SKM-1 treated with dmso at 0.1 percent for 144 hours (cell line): ENCODE results near the gene EPHA10.
"Not testable (repeated sequence)": the region's sequence is repeated elsewhere in the genome, so short reads cannot be mapped to it uniquely, and the experiment has no call there.

ENCODE experiments used
- DNase-seq: peaks from one replicate; lab custom pipeline; 2025; ENCODE audit not compliant: unreplicated experiment; lab: John Stamatoyannopoulos, UW

Gene EPHA10

GRCh38 chr1:37771440-37771839 lies 6.5 kb upstream of the EPHA10 start:
- DNase-seq: not testable (repeated sequence)

GRCh38 chr1:37767488-37767887 lies 2.6 kb upstream of the EPHA10 start:
- DNase-seq: no peak

- DNase-seq: no peak
These were observed 1.2 kb upstream of the EPHA10 start for GRCh38 chr1:37765916-37766664.

- no peak for DNase-seq
These were observed 500 bp downstream of the EPHA10 start for GRCh38 chr1:37764414-37764825.

- DNase-seq: no peak
These were observed 1.0 kb downstream of the EPHA10 start for GRCh38 chr1:37763791-37764413.

- no peak for DNase-seq
These were observed 2.4 kb downstream of the EPHA10 start for GRCh38 chr1:37762516-37762915.

- DNase-seq: no peak
These were observed 3.4 kb downstream of the EPHA10 start for GRCh38 chr1:37761416-37762095.

GRCh38 chr1:37759451-37759850 lies 5.5 kb downstream of the EPHA10 start:
- no peak for DNase-seq

GRCh38 chr1:37755951-37756560 lies 8.9 kb downstream of the EPHA10 start:
- DNase-seq: no peak

- no peak for DNase-seq
These were observed 9.6 kb downstream of the EPHA10 start for GRCh38 chr1:37755290-37755689.

DNA sequence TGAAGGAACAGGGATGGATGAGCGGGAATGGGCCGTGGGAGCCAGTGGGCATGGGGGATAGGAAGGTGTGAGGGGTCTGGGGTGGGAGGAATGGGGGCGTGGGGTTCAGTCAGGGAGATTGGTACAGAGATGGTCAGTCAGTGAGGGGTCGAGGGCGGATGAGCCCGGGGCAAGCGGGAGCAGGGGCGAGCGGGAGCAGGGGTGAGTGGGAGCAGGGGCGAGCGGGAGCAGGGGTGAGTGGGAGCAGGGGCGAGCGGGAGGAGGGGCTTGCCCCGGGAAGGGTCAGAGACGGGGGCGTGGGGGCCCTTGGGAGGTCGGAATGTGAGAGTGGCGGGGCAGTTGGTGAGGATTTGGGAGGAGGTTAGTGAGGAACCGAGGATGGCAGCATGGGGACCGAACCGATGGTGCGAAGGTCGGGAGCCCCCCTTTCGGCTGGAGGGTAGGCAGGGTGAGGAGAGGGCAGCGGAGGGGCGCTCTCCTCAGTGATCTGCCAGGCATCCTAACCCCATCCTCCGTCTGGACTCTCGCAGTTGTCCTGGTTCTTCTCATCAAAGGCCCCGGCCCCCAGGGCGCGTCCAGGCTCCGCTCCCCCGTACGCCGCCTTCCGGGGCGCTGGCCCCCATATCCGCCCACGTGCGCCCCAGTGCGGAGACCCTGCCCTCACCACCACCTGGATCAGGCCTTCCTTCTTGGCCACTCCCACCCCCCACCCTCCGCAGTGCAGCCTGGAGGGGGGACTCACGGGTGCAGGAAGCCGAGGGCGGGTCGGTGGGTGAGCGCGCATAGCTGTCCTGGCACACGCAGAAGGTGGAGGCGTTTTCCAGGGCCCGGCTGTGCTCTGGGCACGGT lies 11.2 kb downstream of the EPHA10 start:
- DNase-seq: no peak

DNA sequence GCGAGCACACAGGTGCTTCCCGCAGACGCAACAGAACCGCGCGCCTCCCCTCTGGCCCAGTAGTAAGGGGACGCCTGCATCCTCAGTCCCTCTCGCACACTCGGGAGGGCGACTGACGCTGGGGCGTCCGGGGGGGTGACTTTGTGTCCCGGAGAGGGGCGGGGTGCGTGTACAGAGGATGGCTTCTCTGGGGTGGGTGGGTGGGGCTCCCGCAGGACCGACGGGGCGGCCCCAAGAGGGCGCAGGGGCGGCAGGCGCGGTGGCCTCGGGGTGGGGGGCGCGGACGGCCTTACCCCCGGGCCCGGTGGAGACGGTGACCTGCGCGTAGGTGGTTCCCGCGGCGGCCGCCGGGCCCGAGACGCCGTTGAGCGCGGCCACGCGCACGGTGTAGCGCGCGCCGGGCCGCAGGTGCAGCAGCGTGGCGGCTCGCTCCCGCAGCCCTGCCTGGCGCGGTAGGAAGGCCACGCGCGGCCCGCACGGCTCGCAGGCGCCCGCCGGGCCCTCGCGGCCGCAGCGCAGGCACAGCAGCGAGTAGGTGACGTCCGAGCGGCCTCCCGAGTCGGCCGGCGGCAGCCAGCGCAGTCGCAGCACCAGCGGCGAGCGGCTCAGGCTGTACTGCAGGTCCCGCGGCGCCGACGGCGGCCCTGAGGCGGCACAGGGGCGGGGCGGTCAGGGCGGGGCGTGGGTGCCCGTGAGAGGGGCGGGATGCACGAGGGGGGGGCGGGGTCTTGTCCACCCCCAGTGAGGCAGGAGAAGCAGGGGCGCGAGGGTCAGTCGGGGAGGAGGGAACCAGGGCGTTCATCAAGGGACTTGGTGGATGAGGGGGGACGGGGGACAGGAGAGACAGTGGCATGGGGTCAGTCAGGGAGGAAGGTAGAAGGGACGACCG lies 12.1 kb downstream of the EPHA10 start:
- no peak for DNase-seq

- DNase-seq: no peak
These were observed 12.7 kb downstream of the EPHA10 start for GRCh38 chr1:37752213-37752582.

DNA sequence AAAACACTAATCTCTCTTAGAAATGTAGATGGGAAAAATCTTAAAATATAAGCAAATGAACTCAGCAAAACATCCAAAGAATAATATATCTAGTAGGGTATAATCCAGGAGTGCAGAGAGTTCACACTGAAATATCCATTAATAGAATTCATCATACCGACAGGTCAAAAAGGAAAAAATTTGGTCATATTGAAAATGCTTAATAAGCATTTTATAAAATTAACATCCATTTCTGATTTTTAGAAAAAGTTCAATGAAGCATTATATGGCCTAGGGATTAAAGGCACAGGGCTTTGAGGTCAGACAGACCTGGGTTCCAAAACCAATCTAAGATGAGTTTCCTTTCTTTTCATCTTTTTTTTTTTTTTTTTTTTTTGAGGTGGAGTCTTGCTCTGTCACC lies 16.4 kb downstream of the EPHA10 start:
- no peak for DNase-seq

- no peak for DNase-seq
These were observed 18.1 kb downstream of the EPHA10 start for GRCh38 chr1:37746806-37747205.

DNA sequence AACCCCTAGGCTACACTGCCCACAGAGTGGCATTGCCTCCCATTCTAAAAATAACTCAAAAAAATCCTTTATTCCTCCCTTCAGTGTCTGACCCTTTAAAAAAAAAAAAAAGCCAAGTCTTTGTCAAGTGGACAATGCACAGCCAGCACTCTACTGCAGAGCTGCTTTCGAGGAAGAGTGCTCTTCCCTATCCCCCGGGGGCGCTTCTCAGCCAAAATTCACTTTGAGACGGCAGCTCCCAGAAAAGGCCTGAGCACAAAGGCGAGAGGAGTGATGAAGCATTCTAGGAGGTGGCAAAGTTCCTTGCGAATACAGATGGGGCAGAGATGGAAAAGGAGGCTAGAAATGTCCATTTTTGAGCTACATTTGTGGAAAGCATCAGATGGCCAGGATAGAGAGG lies 23.3 kb downstream of the EPHA10 start:
- no peak for DNase-seq

DNA sequence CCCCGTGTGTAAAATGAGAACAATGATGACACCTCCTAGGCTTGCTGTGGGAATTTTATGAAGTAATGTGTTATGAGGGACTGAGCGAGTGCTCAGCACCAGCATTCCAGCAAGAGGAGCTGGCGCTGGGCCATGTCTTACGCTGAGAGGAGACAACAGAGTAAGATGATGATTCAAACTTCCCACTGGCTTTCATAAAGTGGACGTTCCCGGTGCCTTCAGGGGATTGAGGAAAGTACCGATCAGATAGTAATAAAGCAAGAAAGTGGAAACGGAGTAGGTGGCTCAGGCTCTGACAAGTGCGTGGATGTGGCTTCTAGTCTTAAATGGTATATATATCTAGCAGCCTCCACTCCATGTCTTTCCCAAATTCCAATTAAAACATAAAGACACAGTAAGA lies 23.8 kb downstream of the EPHA10 start:
- DNase-seq: no peak

DNA sequence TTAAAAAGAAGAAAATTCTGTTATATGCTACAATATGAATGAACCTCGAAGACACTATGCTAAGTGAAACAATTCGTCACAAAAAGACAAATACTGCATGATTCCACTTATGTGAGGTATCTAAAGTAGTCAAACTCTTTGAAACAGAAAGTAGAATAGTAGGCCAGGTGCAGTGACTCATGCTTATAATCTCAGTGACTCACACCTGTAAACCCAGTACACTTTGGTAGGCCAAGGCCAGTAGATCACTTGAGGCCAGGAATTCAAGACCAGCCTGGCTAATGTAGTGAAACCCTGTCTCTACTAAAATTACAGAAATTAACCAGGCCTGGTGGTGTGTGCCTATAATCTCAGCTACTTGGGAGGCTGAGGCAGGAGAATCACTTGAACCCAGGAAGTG lies 25.7 kb downstream of the EPHA10 start:
- DNase-seq: no peak

DNA sequence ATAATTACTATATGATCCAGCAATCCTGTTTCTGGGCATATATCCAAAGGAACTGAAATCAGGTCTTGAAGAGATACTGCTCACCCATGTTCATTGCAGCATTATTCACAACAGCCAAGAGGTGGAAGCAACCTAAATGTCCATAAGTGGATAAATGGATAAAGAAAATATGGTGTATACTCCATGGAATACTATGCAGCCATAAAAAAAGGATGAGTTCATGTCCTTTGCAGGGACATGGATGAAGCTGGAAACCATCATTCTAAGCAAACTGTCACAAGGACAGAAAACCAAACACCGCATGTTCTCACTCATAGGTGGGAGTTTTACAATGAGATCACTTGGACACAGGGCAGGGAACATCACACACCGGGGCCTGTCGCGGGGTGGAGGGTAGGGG lies 26.3 kb downstream of the EPHA10 start:
- DNase-seq: not testable (repeated sequence)

- not testable (repeated sequence) for DNase-seq
These were observed 26.9 kb downstream of the EPHA10 start for GRCh38 chr1:37737975-37738374.
